HEK293T (cell line): Measurements from ENCODE around the gene ZNF764.
"Not testable (repeated sequence)": the region's sequence is repeated elsewhere in the genome, so short reads cannot be mapped to it uniquely, and the experiment has no call there.

Experiments
- CTCF ChIA-PET: fragments of 350-600 bp; formaldehyde crosslinking; extraction: SDS; loops from one replicate; lab custom pipeline; 2021; ENCODE audit warnings: antibody characterized with exemption, inconsistent platforms; lab: Yijun Ruan, JAX
- POLR2A ChIA-PET: fragments of 350-600 bp; formaldehyde crosslinking; extraction: SDS; loops from one replicate; lab custom pipeline; 2020; ENCODE audit warnings: antibody characterized with exemption, inconsistent platforms; lab: Yijun Ruan, JAX
- DNase-seq: peaks from one replicate; pipeline ENCODE4 v3.0.0; 2012; ENCODE audit warnings: mixed read lengths; ENCODE audit errors: extremely low spot score
- ARNT ChIP-seq: fragments of 450-650 bp; IDR thresholded peaks from 2 replicates; pipeline ENCODE4 v1.6.1; 2017; ENCODE audit warnings: mild to moderate bottlenecking
- BHLHE40 ChIP-seq: fragments of 450-650 bp; IDR thresholded peaks from 2 replicates; pipeline ENCODE4 v1.6.1; 2016; ENCODE audit warnings: mild to moderate bottlenecking, moderate library complexity, borderline replicate concordance
- CTBP1 ChIP-seq: fragments of 450-650 bp; IDR thresholded peaks from 2 replicates; pipeline ENCODE4 v1.6.1; 2016; ENCODE audit warnings: borderline replicate concordance
- ELF4 ChIP-seq: fragments of 450-650 bp; IDR thresholded peaks from 2 replicates; pipeline ENCODE4 v1.6.1; 2017; ENCODE audit warnings: antibody characterized with exemption
- FOXA1 ChIP-seq: fragments of 450-650 bp; IDR thresholded peaks from 2 replicates; pipeline ENCODE4 v1.6.1; 2016; ENCODE audit warnings: mild to moderate bottlenecking
- FOXK2 ChIP-seq: fragments of 450-650 bp; IDR thresholded peaks from 2 replicates; pipeline ENCODE4 v1.6.1; 2016; ENCODE audit warnings: mild to moderate bottlenecking
- FOXM1 ChIP-seq: fragments of 450-650 bp; IDR thresholded peaks from 2 replicates; pipeline ENCODE4 v1.6.1; 2017; ENCODE audit warnings: mild to moderate bottlenecking, borderline replicate concordance
- HDGF ChIP-seq: fragments of 450-650 bp; IDR thresholded peaks from 2 replicates; pipeline ENCODE4 v1.6.1; 2017; ENCODE audit warnings: antibody characterized with exemption, borderline replicate concordance
- L3MBTL2 ChIP-seq: fragments of 450-650 bp; conservative IDR thresholded peaks from 2 replicates; pipeline ENCODE4 v1.6.1; 2016; ENCODE audit warnings: mild to moderate bottlenecking
- LEF1 ChIP-seq: fragments of 450-650 bp; IDR thresholded peaks from 2 replicates; pipeline ENCODE4 v1.6.1; 2017; ENCODE audit warnings: mild to moderate bottlenecking, borderline replicate concordance
- NFRKB ChIP-seq: fragments of 450-650 bp; IDR thresholded peaks from 2 replicates; pipeline ENCODE4 v1.6.1; 2016; ENCODE audit warnings: mild to moderate bottlenecking, moderate library complexity
- SP1 ChIP-seq: fragments of 450-650 bp; IDR thresholded peaks from 2 replicates; pipeline ENCODE4 v1.6.1; 2017
- SUZ12 ChIP-seq: fragments of 450-650 bp; IDR thresholded peaks from 2 replicates; pipeline ENCODE4 v1.6.1; 2016; ENCODE audit warnings: mild to moderate bottlenecking
- TARDBP ChIP-seq: fragments of 450-650 bp; IDR thresholded peaks from 2 replicates; pipeline ENCODE4 v1.6.1; 2016
- ZNF384 ChIP-seq: fragments of 450-650 bp; IDR thresholded peaks from 2 replicates; pipeline ENCODE4 v1.6.1; 2016
- TF ChIP-seq, protein P1 (sequence below): fragments of 450-650 bp; IDR thresholded peaks from 2 replicates; pipeline ENCODE4 v1.6.1; 2016

The ZNF764 gene

DNA sequence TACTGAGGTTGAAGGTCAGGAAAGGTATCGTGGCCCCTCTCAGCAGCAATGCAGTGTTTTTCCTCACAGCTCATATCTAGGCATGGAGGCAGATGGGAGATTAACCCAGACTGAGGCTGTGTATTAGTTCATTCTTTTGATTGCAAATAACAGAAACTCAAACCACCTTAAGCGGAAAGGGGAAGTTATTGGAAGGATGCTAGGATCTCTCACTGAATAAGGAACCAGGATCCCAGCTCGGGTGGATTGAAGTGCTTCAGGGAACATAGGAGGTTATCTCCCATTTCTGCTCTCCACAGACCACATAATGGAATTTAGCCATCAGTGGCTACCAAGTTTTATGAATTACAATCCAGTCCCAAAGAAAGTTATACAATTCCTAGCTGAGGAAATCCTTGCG, 43.8 kb upstream of the ZNF764 start:
- CTCF ChIA-PET = interaction anchor here (0.6 to 2.8 kb wide), 4 partner anchors 14 to 226 kb away, joined by 3 to 11 read pairs (median 3); no protein-coding TSS in a partner anchor
- DNase-seq = no peak
- no peak for TF ChIP-seq HDGF
- no peak for TF ChIP-seq LEF1
- no peak for TF ChIP-seq ZNF384
- TF ChIP-seq SUZ12 = no peak
- TF ChIP-seq ARNT = no peak
- no peak for TF ChIP-seq FOXM1
- TF ChIP-seq, protein P1, sequence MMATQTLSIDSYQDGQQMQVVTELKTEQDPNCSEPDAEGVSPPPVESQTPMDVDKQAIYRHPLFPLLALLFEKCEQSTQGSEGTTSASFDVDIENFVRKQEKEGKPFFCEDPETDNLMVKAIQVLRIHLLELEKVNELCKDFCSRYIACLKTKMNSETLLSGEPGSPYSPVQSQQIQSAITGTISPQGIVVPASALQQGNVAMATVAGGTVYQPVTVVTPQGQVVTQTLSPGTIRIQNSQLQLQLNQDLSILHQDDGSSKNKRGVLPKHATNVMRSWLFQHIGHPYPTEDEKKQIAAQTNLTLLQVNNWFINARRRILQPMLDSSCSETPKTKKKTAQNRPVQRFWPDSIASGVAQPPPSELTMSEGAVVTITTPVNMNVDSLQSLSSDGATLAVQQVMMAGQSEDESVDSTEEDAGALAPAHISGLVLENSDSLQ = no peak
- no peak for TF ChIP-seq ELF4
- no peak for TF ChIP-seq FOXA1
- TF ChIP-seq SP1 = no peak
- no peak for TF ChIP-seq CTBP1
- no peak for TF ChIP-seq TARDBP
- TF ChIP-seq BHLHE40 = no peak
- no peak for TF ChIP-seq NFRKB
- no peak for TF ChIP-seq FOXK2
- TF ChIP-seq L3MBTL2 = no peak
- POLR2A ChIA-PET = interaction anchor here (1.0 to 3.6 kb wide), 9 partner anchors 8 to 172 kb away, joined by 3 to 25 read pairs (median 4); partner anchors contain the start of genes DCTPP1, ZNF688, ZNF689 and ZNF747

DNA sequence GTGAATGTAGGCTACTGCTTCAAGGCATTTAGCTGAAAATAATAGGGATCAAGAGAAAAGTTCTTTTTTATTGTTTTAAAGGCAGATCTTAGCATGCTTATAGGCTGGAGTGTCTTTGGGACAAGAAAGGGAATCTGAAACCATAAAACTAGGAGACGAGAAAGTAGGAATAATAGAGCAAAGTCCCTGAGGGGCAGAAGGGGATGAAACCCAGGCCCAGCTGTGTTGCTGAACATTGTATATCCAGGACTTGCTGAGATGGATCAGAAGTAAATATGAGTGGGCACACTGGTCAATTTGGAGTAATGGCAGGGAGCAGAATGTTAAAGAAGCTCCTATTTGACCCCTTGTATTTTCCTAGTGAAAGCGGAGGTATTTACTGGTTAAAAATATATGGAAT, 42.8 kb upstream of the ZNF764 start:
- no peak for DNase-seq
- TF ChIP-seq, protein P1 = no peak
- TF ChIP-seq SUZ12 (no peak), ZNF384 (no peak), FOXM1 (no peak), CTBP1 (no peak), FOXA1 (no peak), ELF4 (no peak), BHLHE40 (no peak), SP1 (no peak), HDGF (no peak), FOXK2 (no peak)
- ChIA-PET CTCF (interaction anchor here (0.7 to 1.0 kb wide), 2 partner anchors 171 to 260 kb away, joined by 3 to 4 read pairs; partner anchors contain the start of gene DCTPP1), POLR2A (interaction anchor here (0.9 to 3.6 kb wide), 5 partner anchors 9 to 158 kb away, joined by 3 to 25 read pairs (median 4); partner anchors contain the start of genes ZNF688 and ZNF689)

DNA sequence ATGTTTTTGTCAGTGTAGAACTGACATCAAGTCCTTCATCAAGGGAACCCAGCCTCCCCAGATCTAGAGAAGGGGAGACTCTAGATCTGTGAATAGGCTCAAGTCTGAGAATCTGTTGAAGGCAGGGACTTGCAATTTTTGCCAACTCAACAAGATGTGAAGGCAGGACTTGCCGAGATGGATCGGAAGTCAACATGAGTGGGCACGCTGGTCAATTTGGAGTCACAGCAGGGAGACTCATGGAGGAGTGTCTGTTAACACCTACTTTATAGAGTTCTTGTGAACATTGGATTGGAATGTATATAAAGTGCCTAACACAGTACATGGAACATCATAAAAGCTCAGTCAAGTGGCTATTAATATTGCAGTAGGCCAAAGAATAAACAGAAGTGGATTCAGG, 42.0 kb upstream of the ZNF764 start:
- TF ChIP-seq FOXK2 (no peak), ELF4 (no peak)
- ChIA-PET POLR2A (interaction anchor here (0.9 to 3.6 kb wide), 5 partner anchors 10 to 157 kb away, joined by 3 to 25 read pairs (median 4); partner anchors contain the start of genes ZNF688 and ZNF689), CTCF (interaction anchor here (1.0 kb wide), 2 partner anchors 15 to 170 kb away, joined by 3 to 4 read pairs; partner anchors contain the start of gene DCTPP1)
- no peak for DNase-seq

DNA sequence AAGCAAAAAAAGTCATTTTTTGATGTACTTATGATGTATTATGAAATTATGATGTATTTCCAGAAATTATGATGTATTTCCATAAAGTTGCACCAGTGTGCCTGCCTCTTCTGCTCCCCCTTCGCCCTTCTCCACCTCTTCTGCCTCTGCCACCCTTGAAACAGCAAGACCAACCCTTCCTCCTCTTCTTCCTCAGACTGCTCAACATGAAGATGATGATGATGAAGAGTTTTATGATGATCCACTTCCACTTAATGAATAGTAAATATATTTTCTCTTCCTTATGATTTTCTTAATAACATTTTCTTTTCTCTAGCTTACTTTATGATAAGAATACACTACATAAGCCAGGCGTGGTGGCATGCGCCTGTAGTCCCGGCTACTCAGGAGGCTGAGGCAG, 34.7 kb upstream of the ZNF764 start:
- ChIA-PET POLR2A (interaction anchor here (1.1 to 2.1 kb wide), 3 partner anchors 17 to 163 kb away, joined by 4 to 5 read pairs (median 4); partner anchors contain the start of genes DCTPP1, ZNF689 and ZNF764), CTCF (interaction anchor here (0.5 to 0.8 kb wide), 2 partner anchors 16 to 163 kb away, joined by 3 to 4 read pairs; partner anchors contain the start of gene DCTPP1)
- no peak for DNase-seq
- TF ChIP-seq FOXM1 = no peak

DNA sequence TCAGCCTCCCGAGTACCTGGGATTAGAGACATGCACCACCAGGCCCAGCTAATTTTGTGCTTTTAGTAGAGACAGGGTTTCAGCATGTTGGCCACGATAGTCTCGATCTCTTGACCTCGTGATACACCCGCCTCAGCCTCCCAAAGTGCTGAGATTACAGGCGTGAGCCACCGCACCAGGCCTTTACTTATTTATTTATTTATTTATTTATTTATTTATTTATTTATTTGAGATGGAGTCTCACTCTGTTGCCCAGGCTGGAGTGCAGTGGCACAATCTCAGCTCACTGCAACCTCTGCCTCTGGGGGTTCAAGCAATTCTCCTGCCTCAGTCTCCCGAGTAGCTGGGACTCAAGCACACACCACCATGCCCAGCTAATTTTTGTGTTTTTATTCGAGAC, 32.7 kb upstream of the ZNF764 start:
- ChIA-PET CTCF (interaction anchor here (0.7 kb wide), 1 partner anchor 32 kb away, joined by 3 read pairs; no protein-coding TSS in a partner anchor), POLR2A (interaction anchor here (1.3 kb wide), 1 partner anchor 19 kb away, joined by 8 read pairs; the partner anchor contains the start of gene ZNF688)
- DNase-seq = not testable (repeated sequence)

DNA sequence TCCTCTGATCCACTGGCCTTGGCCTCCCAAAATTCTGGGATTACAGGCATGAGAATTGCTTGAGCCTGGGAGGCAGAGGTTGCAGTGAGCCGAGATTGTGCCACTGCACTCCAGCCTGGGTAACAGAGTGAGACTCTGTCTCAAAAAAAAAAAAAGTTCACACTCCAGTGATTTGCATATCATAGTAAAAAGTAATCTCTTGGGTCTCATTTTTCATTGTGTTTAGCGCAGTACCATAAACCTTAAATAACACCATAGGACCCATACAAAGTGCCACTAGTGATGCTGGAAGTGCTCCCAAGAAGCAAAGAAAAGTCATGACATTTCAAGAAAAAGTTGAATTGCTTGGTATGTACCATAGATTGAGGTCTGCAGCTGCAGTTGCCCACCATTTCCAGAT, 31.4 kb upstream of the ZNF764 start:
- POLR2A ChIA-PET, CTCF ChIA-PET, DNase-seq: not testable (repeated sequence)

DNA sequence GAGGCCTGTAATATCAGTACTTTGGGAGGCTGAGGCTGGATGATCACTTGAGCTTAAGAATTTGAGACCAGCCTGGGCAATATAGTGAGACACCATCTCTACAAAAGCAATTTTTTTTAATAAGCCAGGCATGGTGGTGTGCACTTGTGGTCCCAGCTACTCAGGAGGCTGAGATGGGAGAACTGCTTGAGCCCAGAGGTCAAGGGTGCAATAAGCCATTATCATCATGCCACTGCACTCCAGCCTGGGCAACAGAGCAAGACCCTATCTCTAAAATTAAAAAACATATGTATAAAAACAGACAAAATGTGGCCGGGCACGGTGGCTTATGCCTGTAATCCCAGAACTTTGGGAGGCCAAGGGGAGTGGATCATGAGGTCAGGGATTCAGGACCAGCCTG, 30.5 kb upstream of the ZNF764 start:
- no peak for DNase-seq
- CTCF ChIA-PET = interaction anchor here (0.6 to 0.7 kb wide), 2 partner anchors 10 to 84 kb away, joined by 3 to 4 read pairs; no protein-coding TSS in a partner anchor
- no peak for TF ChIP-seq L3MBTL2
- TF ChIP-seq ARNT = no peak
- no peak for TF ChIP-seq FOXM1
- no peak for TF ChIP-seq NFRKB
- TF ChIP-seq FOXK2 = no peak
- TF ChIP-seq HDGF = no peak
- no peak for TF ChIP-seq SP1
- TF ChIP-seq FOXA1 = no peak
- TF ChIP-seq SUZ12 = no peak
- TF ChIP-seq CTBP1 = no peak
- TF ChIP-seq, protein P1 = no peak
- TF ChIP-seq ZNF384 = no peak
- TF ChIP-seq ELF4 = no peak
- no peak for TF ChIP-seq BHLHE40
- no peak for TF ChIP-seq TARDBP
- no peak for TF ChIP-seq LEF1
- POLR2A ChIA-PET = no interaction called here
